Measurements from ENCODE around the gene IBA57. TPM values are rescaled to one million over a fixed set of nuclear protein-coding genes. Genes with fewer than 3 reads are reported as not detected.

IBA57 gene
- total RNA-seq, 2 donors from 2014 or later, result 11.0 to 16.9 TPM

DNA sequence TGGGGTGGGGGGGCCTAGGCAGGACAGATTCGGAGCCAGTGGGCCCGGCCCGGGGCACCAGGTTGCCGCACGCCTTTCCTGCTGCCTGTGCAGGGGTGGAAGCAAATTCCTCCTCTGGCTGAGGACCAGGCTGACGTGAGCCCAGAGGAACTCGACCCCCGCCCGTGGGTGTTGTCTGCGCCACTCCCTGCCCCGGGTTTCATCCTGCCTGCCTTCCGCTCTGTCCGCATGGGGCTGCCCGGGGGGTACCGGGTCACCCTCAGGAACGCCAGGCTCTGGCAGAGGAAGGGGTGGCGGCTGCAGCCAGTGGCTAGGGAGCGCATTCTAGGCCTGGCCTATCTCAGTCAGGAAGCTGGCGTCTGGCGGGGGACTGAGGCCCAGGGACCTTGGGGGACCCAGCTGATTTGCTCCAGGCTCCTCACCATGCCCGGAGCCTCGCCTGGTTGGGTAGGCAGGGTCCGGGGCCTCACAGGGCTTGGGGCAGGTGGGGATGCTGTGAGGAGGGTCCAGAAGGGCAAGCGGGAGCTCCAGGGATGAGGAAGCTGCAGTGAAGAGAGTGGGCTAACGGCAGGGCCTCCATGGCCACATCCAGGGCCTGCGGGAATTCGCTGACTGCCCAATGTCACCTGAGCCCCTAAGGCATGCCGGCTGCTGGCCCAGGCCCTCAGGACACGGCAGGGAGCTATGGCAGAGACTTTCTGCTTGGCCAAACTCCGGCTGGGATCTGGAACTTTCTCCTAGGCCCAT, 2.4 kb upstream of the IBA57 start:
- intact Hi-C loops (cut with DNase I), result no loop called here
- Histone ChIP-seq H3K9me3 (no peaks in the 10 kb centered on the region), H3K36me3 (no peaks in the 10 kb centered on the region), H3K27ac (no peak overlapping the region), H3K27me3 (no peaks in the 10 kb centered on the region), H3K9ac (ENCODE audit: low read depth in 2 of 2, low read length in 2 of 2) (peak overlapping the region in 1 of 2 donors; percentile 17), H3K4me1 (peaks cover 4% of the 10 kb centered on the region), H3K4me3 (no peak overlapping the region)
- DNase-seq, result no peak
- TF ChIP-seq, protein P1, sequence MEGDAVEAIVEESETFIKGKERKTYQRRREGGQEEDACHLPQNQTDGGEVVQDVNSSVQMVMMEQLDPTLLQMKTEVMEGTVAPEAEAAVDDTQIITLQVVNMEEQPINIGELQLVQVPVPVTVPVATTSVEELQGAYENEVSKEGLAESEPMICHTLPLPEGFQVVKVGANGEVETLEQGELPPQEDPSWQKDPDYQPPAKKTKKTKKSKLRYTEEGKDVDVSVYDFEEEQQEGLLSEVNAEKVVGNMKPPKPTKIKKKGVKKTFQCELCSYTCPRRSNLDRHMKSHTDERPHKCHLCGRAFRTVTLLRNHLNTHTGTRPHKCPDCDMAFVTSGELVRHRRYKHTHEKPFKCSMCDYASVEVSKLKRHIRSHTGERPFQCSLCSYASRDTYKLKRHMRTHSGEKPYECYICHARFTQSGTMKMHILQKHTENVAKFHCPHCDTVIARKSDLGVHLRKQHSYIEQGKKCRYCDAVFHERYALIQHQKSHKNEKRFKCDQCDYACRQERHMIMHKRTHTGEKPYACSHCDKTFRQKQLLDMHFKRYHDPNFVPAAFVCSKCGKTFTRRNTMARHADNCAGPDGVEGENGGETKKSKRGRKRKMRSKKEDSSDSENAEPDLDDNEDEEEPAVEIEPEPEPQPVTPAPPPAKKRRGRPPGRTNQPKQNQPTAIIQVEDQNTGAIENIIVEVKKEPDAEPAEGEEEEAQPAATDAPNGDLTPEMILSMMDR (IDR thresholded peaks at IDR 0.05), result no peak

DNA sequence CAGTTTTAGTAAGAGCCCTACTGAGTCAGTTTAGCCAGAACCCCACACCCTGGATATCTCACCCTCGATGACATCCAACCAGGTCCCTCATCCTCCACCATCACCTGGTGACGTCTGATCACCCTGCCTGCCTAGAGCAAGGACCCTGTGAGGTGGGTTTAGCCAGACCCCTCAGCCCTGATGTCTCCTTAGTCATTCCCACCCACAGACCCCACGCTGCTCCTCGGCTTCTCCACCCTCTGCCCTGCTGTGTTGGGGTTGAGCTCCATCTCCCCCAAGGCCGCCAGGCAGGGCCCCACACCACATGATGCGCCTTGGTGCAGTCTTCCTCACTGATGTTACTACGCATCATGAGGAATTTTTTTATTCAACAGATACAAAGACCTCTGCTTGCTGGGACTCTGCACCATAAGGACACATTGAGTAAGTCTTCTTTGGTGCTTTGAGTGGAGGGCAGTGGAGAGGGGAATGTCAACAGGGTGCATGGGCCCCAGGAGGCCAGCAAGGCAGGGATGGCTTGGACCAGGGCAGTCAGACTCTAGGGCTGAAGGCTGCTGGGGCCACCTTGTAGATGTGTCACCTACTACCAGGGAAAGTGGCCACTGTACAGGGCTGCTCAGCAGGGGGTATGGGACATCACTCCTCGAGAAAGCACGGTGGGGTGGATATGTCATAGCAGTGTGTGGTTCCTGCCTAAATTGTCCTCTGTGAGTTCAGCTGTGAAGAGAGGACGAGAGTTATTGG, 1.7 kb upstream of the IBA57 start:
- DNase-seq, result no peak

DNA sequence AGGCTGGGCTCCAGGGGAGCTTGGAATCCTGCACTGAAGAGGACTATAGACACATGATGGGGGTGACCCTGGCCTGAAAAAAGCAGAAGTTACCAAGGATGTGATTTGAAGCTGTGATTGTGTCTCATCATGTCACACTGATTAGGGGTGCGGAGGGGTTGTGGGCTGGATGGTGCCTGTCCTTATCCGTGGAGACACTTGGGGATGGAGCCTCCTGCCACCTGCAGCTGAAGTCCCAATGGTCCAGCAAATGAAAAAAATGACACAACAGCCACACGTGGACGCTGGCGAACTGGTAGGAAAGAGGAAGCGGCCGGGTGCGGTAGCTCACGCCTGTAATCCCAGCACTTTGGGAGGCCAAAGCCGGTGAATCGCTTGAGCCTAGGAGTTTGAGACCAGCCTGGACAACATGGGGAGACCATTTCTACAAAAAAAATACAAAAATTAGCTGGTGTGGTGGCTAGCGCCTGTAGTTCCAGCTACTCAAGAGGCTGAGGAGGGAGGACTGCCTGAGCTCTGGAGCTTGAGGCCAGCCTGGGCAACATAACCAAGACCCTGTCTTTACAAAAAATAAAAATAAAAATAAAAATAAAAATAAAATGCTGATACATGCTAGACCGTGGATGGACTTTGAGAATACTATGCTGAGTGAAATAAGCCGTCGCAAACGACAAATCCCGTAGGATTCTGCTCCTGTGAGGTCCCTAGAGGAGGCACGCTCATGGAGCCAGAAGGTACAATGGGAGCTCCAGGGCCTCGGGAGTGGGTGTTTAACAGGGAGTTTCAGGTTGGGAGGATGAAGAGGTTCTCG, 838 bp upstream of the IBA57 start:
- intact Hi-C loops (cut with DNase I), result no loop called here
- DNase-seq, result no peak
- TF ChIP-seq, protein P1 (IDR thresholded peaks at IDR 0.05), result no peak
- Histone ChIP-seq H3K36me3 (no peaks in the 10 kb centered on the region), H3K27ac (peak overlapping the region; percentile 79), H3K9me3 (no peaks in the 10 kb centered on the region), H3K4me3 (peak overlapping the region; percentile 78), H3K27me3 (no peaks in the 10 kb centered on the region), H3K9ac (ENCODE audit: low read depth in 2 of 2, low read length in 2 of 2) (peak overlapping the region; percentile 68 to 78), H3K4me1 (peaks cover 4% of the 10 kb centered on the region)

More for the DNA sequence above, 1.7 kb upstream of the IBA57 start:
- Histone ChIP-seq H3K36me3 (no peaks in the 10 kb centered on the region), H3K27me3 (no peaks in the 10 kb centered on the region), H3K27ac (no peak overlapping the region), H3K4me3 (no peak overlapping the region), H3K9me3 (no peaks in the 10 kb centered on the region), H3K4me1 (peaks cover 4% of the 10 kb centered on the region), H3K9ac (ENCODE audit: low read depth in 2 of 2, low read length in 2 of 2) (no peak overlapping the region)
- TF ChIP-seq, protein P1 (IDR thresholded peaks at IDR 0.05), result no peak
- intact Hi-C loops (cut with DNase I), result no loop called here

DNA sequence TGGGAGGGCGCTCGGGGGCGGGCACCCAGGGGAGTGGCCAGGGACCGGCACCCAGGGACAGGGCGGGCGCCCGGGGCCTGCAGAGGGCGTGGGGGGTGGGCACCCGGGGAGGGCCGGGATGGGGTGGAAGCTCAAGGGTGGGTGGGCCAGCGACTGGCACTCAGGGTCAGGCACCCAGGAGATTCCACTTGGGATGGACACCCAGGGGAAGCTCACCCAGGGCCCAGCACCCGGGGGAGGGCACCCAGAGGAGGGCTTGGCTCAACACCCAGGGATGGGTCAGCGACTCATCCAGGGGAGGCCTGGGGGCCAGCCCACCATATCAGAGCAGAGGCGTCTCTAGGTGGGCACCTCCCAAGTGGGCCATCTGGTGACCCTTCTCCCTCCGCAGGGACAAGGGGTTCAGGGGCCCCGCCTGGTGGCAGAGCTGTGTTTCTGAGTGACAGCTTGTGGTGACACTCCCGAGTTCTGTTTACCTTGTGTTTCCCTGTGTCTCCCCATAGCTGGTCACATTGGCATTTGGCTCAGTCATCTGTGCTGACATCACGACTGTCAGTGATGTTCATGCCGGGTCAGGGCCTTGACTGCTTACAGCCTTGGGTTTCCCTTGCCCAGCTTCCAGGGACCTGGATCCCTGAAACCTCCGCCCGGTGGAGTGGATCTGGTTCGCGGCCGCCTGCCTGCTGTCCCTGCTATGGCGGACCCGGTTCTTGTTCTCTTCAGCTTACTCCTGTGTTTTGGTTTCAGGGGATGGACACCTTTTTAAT, 749 bp downstream of the IBA57 start:
- Histone ChIP-seq H3K9me3 (no peaks in the 10 kb centered on the region), H3K4me3 (peak overlapping the region; percentile 78), H3K36me3 (no peaks in the 10 kb centered on the region), H3K27ac (peak overlapping the region; percentile 98), H3K4me1 (peaks cover 4% of the 10 kb centered on the region), H3K9ac (ENCODE audit: low read depth in 2 of 2, low read length in 2 of 2) (peak overlapping the region; percentile 86 to 92), H3K27me3 (no peaks in the 10 kb centered on the region)
- intact Hi-C loops (cut with DNase I), result no loop called here
- TF ChIP-seq, protein P1 (IDR thresholded peaks at IDR 0.05), result peak; percentile 33
- peak; percentile 78 for DNase-seq
